Subcutaneous adipose tissue (tissue), 4 donors: ENCODE data around the gene MLPH. TPM values are rescaled to one million over a fixed set of nuclear protein-coding genes. Genes with fewer than 3 reads are reported as not detected.

Source experiments
- CTCF ChIP-seq: fragments of 450-650 bp; IDR thresholded peaks from one replicate; pipeline ENCODE4 v1.5.1; 2016; ENCODE audit warnings: low read depth, mild to moderate bottlenecking, control low read depth, antibody characterized with exemption, moderate library complexity
- total RNA-seq, 4 donors: library from RNA; depleted of rRNA; stranded (reverse); fragments of >200 nt; gene quantifications; one replicate each; pipeline ENCODE4 v1.1.0, GENCODE V29; 2016

Gene MLPH
- total RNA-seq, 4 donors from 2014 or later = 7.1 to 24.7 (median 16.4) TPM

DNA sequence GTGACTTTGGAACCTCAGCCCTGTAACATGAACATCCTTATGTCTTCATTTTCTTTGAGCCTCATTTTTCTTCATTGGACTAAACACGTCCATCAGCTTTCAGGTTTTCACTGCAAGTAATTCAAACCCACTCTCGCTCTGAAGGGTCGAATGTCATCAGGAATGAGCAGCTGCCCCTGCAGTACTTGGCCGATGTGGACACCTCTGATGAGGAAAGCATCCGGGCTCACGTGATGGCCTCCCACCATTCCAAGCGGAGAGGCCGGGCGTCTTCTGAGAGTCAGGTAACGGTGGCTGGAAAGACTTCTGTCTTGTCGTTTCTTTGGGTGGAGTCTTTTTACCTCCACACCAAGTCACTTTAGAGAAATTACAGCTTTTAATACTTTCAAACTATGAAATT lies 40.2 kb downstream of the MLPH start:
- TF ChIP-seq CTCF = no peak

DNA sequence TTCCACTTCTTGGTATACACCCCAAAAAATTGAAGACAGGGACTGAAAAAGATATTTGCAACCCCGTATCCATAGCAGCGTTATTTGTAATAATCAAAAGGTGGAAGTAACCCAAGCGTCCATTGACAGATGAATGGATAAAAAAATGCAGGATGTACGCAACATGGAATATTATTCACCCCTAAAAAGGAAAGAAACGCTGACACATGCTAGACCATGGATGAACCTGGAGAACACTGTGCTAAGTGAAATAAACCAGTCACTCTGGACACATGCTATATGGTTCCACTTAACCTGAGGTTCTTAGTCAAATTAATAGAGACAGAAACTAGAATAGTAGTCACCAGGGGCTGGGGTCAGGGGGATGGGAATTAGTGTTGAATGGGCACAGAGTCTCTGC lies 40.7 kb downstream of the MLPH start:
- no peak for TF ChIP-seq CTCF

DNA sequence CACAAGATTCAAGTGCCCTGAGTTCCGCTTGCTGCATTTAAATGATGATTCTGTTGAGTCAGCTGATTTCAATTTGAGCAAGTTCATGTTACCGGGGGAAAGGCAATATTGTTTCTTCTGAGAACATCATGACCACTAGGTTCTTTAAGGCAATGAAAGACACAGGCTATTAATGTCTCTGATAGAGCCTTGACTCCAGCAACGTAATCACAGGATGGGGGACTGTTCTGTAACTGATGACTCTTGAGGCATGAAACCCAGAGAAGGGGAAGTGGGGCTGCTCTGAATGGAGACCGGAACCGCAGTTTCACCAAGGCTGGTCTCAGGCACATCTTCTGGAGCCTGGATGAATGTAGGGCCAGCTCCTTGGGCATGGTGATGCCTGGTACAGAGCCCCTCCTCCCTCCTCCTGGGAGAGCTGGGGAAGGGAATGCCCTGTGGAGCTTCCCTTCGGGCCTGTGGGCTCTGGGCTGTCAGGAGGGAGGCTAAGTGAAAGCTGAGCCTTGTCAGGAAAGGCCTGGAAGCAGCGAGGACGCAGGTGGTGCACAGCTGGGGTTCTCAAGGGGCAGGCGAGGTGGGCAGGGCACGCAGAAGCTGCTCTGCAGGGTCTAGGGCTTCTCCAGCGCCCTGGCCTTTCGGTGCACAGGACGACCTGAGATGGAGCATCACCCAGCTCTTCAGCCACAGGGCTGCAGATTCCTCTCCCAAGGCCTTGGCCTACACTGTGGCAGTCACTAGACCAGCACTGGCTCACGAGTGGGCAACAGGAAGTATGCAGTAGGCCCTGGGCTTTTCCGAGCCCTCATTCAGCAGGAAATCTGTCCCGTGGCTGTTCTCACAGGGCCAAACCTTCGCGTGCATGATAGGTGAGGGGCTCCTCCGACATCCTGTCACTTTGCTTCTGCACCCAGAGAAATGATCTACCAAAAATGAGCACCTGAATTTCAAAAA lies 42.7 kb downstream of the MLPH start:
- no peak for TF ChIP-seq CTCF

DNA sequence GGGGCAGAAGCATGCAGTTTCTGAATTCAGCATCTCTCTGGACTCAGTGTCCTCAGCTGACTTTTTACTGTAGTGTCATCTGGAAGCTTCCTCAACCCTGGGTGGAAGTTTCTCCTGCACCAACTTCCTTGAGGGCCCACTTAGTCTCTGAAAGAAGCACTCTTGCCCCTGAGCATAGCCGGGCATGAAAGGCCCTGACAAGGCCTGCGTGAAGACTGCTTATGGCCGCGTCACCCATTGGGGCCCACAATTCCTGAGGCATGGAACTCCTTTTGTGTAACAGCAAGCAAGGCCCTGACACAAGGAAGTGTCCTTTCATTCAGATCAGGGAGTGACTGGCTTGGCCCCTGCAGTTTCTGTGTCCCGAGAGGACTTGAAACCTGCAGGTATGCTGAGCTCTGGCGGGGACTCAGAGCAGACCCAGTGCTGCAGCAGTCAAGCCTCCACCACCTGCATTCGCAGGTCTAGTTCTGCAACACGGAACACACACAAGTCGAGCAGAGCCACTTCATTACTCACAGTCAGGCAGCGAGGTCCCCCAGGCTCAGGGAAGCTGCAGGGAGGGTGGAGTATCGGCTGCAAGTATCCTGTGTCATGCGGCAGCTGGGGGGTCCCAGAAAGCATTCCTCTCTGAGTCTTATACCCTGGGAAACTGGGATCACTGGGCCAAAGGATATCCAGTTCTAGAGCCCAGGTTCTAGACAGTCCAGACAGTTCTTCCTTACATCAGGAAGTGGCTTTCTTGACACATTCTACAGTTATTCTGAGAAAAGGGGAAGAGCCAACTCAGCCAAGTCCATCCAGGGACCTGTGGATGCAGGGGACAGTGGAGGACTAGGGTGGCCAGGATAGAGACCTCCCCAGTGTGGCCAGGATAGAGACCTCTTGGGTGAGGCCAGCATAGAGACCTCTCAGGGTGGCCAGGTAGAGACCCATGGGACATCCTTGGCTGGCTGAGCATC lies 43.7 kb downstream of the MLPH start:
- no peak for TF ChIP-seq CTCF

GRCh38 chr2:237532160-237532559 lies 45.1 kb downstream of the MLPH start:
- no peak for TF ChIP-seq CTCF

- no peak for TF ChIP-seq CTCF
Measured at GRCh38 chr2:237533668-237534161, 46.7 kb downstream of the MLPH start.
